GM23338 (cell line): ENCODE data around the gene DAB1. TPM values are rescaled to one million over a fixed set of nuclear protein-coding genes. Genes with fewer than 3 reads are reported as not detected.

Experiments used
- ATAC-seq: fragments of 200-7000 bp; cut with Tn5 transposase; 3 replicates; pipeline ENCODE4 v1.9.1; 2020
- DNase-seq: peaks from one replicate; pipeline ENCODE4 v3.0.0-alpha.2; 2015; ENCODE audit warnings: low spot score
- H2AFZ ChIP-seq: fragments of 200-600 bp; sonication (generic); 2 replicates; pipeline ENCODE4 v1.8.0; 2016; ENCODE audit warnings: antibody characterized with exemption, mild to moderate bottlenecking, moderate library complexity
- H3F3A ChIP-seq: fragments of 200-600 bp; sonication (generic); replicated peaks from 2 replicates; pipeline ENCODE4 v1.8.0; 2017; ENCODE audit warnings: antibody characterized with exemption, mixed run types, low read depth
- H3K27ac ChIP-seq: fragments of 200-600 bp; sonication (generic); 2 replicates; pipeline ENCODE4 v1.6.1; 2016; ENCODE audit warnings: low read depth
- H3K27me3 ChIP-seq: fragments of 200-600 bp; sonication (generic); 2 replicates; pipeline ENCODE4 v1.8.0; 2016; ENCODE audit warnings: mild to moderate bottlenecking, mixed run types, moderate library complexity; ENCODE audit not compliant: insufficient read depth
- H3K36me3 ChIP-seq: fragments of 200-600 bp; sonication (generic); 2 replicates; pipeline ENCODE4 v1.8.0; 2016; ENCODE audit warnings: mild to moderate bottlenecking; ENCODE audit not compliant: insufficient read depth
- H3K4me1 ChIP-seq: fragments of 200-600 bp; sonication (generic); 2 replicates; pipeline ENCODE4 v1.8.0; 2016; ENCODE audit warnings: mild to moderate bottlenecking, moderate library complexity; ENCODE audit not compliant: insufficient read depth
- H3K4me2 ChIP-seq: fragments of 200-600 bp; sonication (generic); 2 replicates; pipeline ENCODE4 v1.7.1; 2017; ENCODE audit warnings: mixed run types
- H3K4me3 ChIP-seq: fragments of 200-600 bp; sonication (generic); 2 replicates; pipeline ENCODE4 v1.6.1; 2016; ENCODE audit warnings: mixed run types
- H3K79me2 ChIP-seq: fragments of 200-600 bp; sonication (generic); replicated peaks from 2 replicates; pipeline ENCODE4 v1.8.0; 2017; ENCODE audit warnings: mild to moderate bottlenecking; ENCODE audit not compliant: insufficient read depth
- H3K9me2 ChIP-seq: fragments of 200-600 bp; sonication (generic); 2 replicates; pipeline ENCODE4 v1.8.0; 2017; ENCODE audit not compliant: insufficient read depth
- H4K20me1 ChIP-seq: fragments of 200-600 bp; sonication (generic); replicated peaks from 2 replicates; pipeline ENCODE4 v1.8.0; 2017; ENCODE audit warnings: mild to moderate bottlenecking; ENCODE audit not compliant: insufficient read depth
- H3K27ac Mint-ChIP-seq: 2 replicates; pipeline ENCODE4 v1.8.0; 2020; ENCODE audit warnings: inconsistent platforms, mild to moderate bottlenecking, moderate library complexity, mixed read lengths
- H3K27me3 Mint-ChIP-seq: 3 replicates; pipeline ENCODE4 v1.8.0; 2022; ENCODE audit warnings: low read depth, mild to moderate bottlenecking, moderate library complexity, mixed read lengths, inconsistent platforms; ENCODE audit not compliant: insufficient read depth, poor library complexity
- H3K36me3 Mint-ChIP-seq: 3 replicates; pipeline ENCODE4 v1.8.0; 2021; ENCODE audit warnings: low read depth, mild to moderate bottlenecking, inconsistent platforms, moderate library complexity, mixed read lengths
- H3K4me1 Mint-ChIP-seq: 3 replicates; pipeline ENCODE4 v1.8.0; 2020; ENCODE audit warnings: mild to moderate bottlenecking, inconsistent platforms, mixed read lengths
- H3K4me3 Mint-ChIP-seq: 3 replicates; pipeline ENCODE4 v1.8.0; 2021; ENCODE audit warnings: moderate library complexity, mild to moderate bottlenecking, inconsistent platforms, mixed read lengths
- H3K9me3 Mint-ChIP-seq: 3 replicates; pipeline ENCODE4 v1.8.0; 2020; ENCODE audit warnings: moderate library complexity, mild to moderate bottlenecking, inconsistent platforms, mixed read lengths
- CREB1 ChIP-seq: fragments of 250-450 bp; sonication (Bioruptor Pico); IDR thresholded peaks from 2 replicates; pipeline ENCODE4 v1.5.0; 2020; ENCODE audit warnings: low read depth, mild to moderate bottlenecking, moderate library complexity
- ETS1 ChIP-seq: IDR thresholded peaks from 2 replicates; pipeline ENCODE4 v1.6.1; 2016; ENCODE audit warnings: antibody characterized with exemption
- EZH2 ChIP-seq: fragments of 200-600 bp; sonication (generic); IDR thresholded peaks from one replicate; pipeline ENCODE4 v1.8.0; 2017; ENCODE audit warnings: antibody characterized with exemption, mild to moderate bottlenecking, low read depth; ENCODE audit not compliant: unreplicated experiment
- EZH2phosphoT487 ChIP-seq: fragments of 200-600 bp; sonication (generic); IDR thresholded peaks from one replicate; pipeline ENCODE4 v1.8.1; 2018; ENCODE audit warnings: antibody characterized with exemption; ENCODE audit not compliant: unreplicated experiment
- JUNB ChIP-seq: IDR thresholded peaks from one replicate; pipeline ENCODE4 v1.6.1; 2016; ENCODE audit warnings: antibody characterized with exemption; ENCODE audit not compliant: unreplicated experiment
- NANOG ChIP-seq: IDR thresholded peaks from 2 replicates; pipeline ENCODE4 v1.6.1; 2016; ENCODE audit warnings: antibody characterized with exemption, borderline replicate concordance
- POLR2AphosphoS5 ChIP-seq: IDR thresholded peaks from 2 replicates; pipeline ENCODE4 v1.6.1; 2016; ENCODE audit warnings: antibody characterized with exemption, low read depth
- REST ChIP-seq: IDR thresholded peaks from one replicate; pipeline ENCODE4 v1.6.1; 2018; ENCODE audit warnings: antibody characterized with exemption; ENCODE audit not compliant: unreplicated experiment
- STAT1 ChIP-seq: IDR thresholded peaks from one replicate; pipeline ENCODE4 v1.6.1; 2016; ENCODE audit warnings: antibody characterized with exemption; ENCODE audit not compliant: unreplicated experiment
- ZNF114 ChIP-seq: fragments of 250-450 bp; sonication (Bioruptor Pico); IDR thresholded peaks from 2 replicates; pipeline ENCODE4 v1.5.0; 2020; ENCODE audit warnings: mild to moderate bottlenecking, moderate library complexity
- ZNF331 ChIP-seq: fragments of 250-450 bp; sonication (Bioruptor Pico); IDR thresholded peaks from 2 replicates; pipeline ENCODE4 v1.5.0; 2020; ENCODE audit warnings: low read depth, mild to moderate bottlenecking, moderate library complexity
- ZNF462 ChIP-seq: fragments of 250-450 bp; sonication (Bioruptor Pico); IDR thresholded peaks from 2 replicates; pipeline ENCODE4 v1.5.0; 2020; ENCODE audit warnings: mild to moderate bottlenecking, moderate library complexity
- polyA plus RNA-seq: library from polyadenylated mRNA; unstranded; fragments of >200 nt; fragmentation: Nextera tagmentation; extraction: Ambion mirVana; gene quantifications from 2 replicates; pipeline ENCODE4 v1.2.1, GENCODE V29; 2016
- total RNA-seq: library from RNA; depleted of rRNA; stranded (reverse); fragments of >200 nt; shearing (Covaris generic); gene quantifications from 2 replicates; pipeline ENCODE4 v1.2.3, GENCODE V29; 2014
- TF ChIP-seq, protein P1 (sequence below), 2 experiments: fragments of 200-600 bp in 1 of 2; sonication (generic) in 1 of 2; conservative IDR thresholded peaks; 2 replicates each; pipeline versions ENCODE4 v1.5.1 to v1.6.1; 2016 to 2017; ENCODE audit warnings: antibody characterized with exemption in 2 of 2, low read depth in 2 of 2, mild to moderate bottlenecking in 2 of 2, moderate library complexity in 1 of 2

Gene DAB1
- total and polyA plus RNA-seq, 2 experiments from 2014 or later, result 12.8 to 14.5 TPM

DNA sequence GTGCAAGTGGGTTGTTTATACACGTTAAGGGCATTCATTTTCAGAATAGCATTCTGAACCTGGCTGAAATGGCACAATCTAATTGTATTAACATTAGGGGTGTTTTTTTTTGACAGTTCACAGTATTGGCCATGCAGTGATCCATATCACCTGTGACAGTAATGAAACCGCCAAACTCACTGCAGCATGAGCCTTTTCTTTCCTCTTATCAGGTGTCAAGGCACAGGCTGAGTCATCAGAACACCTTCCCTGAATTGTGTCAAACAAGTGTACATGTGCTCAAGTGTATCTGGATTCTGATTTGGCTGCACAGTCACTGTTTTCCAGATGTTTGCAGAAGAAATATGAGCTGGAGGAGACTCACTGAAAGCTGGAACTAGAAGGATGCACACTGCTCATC is 410.3 kb downstream of the DAB1 start:
- Mint-ChIP-seq H3K4me3 (no peak overlapping the region), H3K4me1 (peaks cover 15% of the 10 kb centered on the region), H3K27ac (no peak overlapping the region), H3K9me3 (no peaks in the 10 kb centered on the region), H3K27me3 (peaks cover 4% of the 10 kb centered on the region), H3K36me3 (no peaks in the 10 kb centered on the region)
- no peak overlapping the region for H3K27ac ChIP-seq
- DNase-seq (no peak), ATAC-seq (no peak)
- H3K79me2 ChIP-seq, result no peaks in the 10 kb centered on the region
- no peaks in the 10 kb centered on the region for H3K4me1 ChIP-seq
- H2AFZ ChIP-seq, result no peak overlapping the region
- no peaks in the 10 kb centered on the region for H3K36me3 ChIP-seq
- H3K4me3 ChIP-seq, result no peak overlapping the region
- no peaks in the 10 kb centered on the region; the same call in 1 of the 2 replicates for H4K20me1 ChIP-seq
- TF ChIP-seq CREB1 (CRISPR knock-in tag), result no peak
- TF ChIP-seq JUNB, result no peak
- no peak for TF ChIP-seq NANOG
- TF ChIP-seq STAT1, result no peak
- no peak for TF ChIP-seq ETS1
- TF ChIP-seq EZH2phosphoT487, result no peak
- TF ChIP-seq, protein P1, sequence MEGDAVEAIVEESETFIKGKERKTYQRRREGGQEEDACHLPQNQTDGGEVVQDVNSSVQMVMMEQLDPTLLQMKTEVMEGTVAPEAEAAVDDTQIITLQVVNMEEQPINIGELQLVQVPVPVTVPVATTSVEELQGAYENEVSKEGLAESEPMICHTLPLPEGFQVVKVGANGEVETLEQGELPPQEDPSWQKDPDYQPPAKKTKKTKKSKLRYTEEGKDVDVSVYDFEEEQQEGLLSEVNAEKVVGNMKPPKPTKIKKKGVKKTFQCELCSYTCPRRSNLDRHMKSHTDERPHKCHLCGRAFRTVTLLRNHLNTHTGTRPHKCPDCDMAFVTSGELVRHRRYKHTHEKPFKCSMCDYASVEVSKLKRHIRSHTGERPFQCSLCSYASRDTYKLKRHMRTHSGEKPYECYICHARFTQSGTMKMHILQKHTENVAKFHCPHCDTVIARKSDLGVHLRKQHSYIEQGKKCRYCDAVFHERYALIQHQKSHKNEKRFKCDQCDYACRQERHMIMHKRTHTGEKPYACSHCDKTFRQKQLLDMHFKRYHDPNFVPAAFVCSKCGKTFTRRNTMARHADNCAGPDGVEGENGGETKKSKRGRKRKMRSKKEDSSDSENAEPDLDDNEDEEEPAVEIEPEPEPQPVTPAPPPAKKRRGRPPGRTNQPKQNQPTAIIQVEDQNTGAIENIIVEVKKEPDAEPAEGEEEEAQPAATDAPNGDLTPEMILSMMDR (conservative IDR thresholded peaks at IDR 0.05; ENCODE audit: low read depth in 2 of 2), result no peak
- no peak for TF ChIP-seq ZNF331 (CRISPR knock-in tag)
- no peak for TF ChIP-seq ZNF462 (CRISPR knock-in tag)
- TF ChIP-seq REST, result no peak
- TF ChIP-seq ZNF114 (CRISPR knock-in tag), result no peak
- no peak for TF ChIP-seq POLR2AphosphoS5
- no peak for TF ChIP-seq EZH2
- no peaks in the 10 kb centered on the region for H3K9me2 ChIP-seq
- H3K4me2 ChIP-seq, result no peak overlapping the region
- no peaks in the 10 kb centered on the region for H3F3A ChIP-seq
- H3K27me3 ChIP-seq, result no peaks in the 10 kb centered on the region
